Tibial artery (tissue), 4 donors: ENCODE measurements around the gene SLC24A3.

Experiments used
- DNase-seq, 2 donors: peaks; one replicate each; pipeline ENCODE4 v3.0.0-alpha.2; 2019
- H3K27ac ChIP-seq, 2 donors: fragments of 200-600 bp; sonication (generic) in 1 of 2; 1 replicate in 1 of 2; 2 replicates in 1 of 2; pipeline ENCODE4 v1.5.1; 2018 to 2019; ENCODE audit warnings: mild to moderate bottlenecking in 1 of 2
- H3K27me3 ChIP-seq, 2 donors: fragments of 200-600 bp; sonication (generic) in 1 of 2; one replicate each; pipeline versions ENCODE4 v1.5.1 to v1.6.0; 2016 to 2019
- H3K36me3 ChIP-seq, 3 donors: fragments of 200-600 bp; sonication (generic) in 2 of 3; one replicate each; pipeline ENCODE4 v1.5.1; 2016 to 2019; ENCODE audit warnings: mild to moderate bottlenecking in 2 of 3
- H3K4me1 ChIP-seq, 4 donors: fragments of 200-600 bp; sonication (generic) in 2 of 4; 1 replicate in 3 of 4; 2 replicates in 1 of 4; pipeline ENCODE4 v1.5.1; 2016 to 2019
- H3K4me3 ChIP-seq, 2 donors: fragments of 200-600 bp; sonication (generic) in 1 of 2; 1 replicate in 1 of 2; 2 replicates in 1 of 2; pipeline ENCODE4 v1.5.1; 2018 to 2019; ENCODE audit warnings: mild to moderate bottlenecking in 2 of 2
- H3K9me3 ChIP-seq, 3 donors: fragments of 200-600 bp; sonication (generic) in 1 of 3; one replicate each; pipeline ENCODE4 v1.5.1; 2016 to 2019
- intact Hi-C: fragments of 100-400 bp; cut with DNase I; formaldehyde crosslinking; loops from one replicate; pipeline ENCODE4 v1.15.0; 2023; ENCODE audit warnings: low total_unique reads
- TF ChIP-seq, protein P1 (sequence below), 2 experiments: fragments of 200-600 bp in 1 of 2; fragments of 450-650 bp in 1 of 2; IDR thresholded peaks; one replicate each; pipeline ENCODE4 v1.5.1; 2017 to 2019; ENCODE audit warnings: antibody characterized with exemption in 2 of 2, mild to moderate bottlenecking in 1 of 2, moderate library complexity in 1 of 2

SLC24A3 gene

DNA sequence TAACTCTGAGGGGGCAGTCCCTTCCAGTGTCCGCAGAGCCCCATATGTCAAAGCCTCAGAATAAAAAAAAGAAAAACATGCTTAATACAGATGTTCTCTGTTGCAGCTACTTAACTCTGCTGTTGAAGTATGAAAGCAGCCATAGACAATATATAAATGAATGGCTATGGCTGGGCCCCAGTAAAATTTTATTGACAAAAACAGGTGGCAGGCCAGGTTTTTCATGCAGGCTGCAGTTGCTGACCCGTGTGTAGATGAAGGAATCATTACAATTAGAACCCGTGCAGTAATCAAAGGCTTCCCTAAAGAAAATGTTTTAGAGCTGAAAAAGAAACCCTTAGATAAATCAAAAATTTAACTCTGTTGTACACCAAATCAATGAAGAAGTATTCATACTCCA lies 532.7 kb downstream of the SLC24A3 start:
- intact Hi-C loops: no loop called here
- Histone ChIP-seq H3K27me3 (peaks cover 0 to 7% of the 10 kb centered on the region in 2 donors), H3K4me3 (no peak overlapping the region), H3K36me3 (no peaks in the 10 kb centered on the region), H3K27ac (no peak overlapping the region), H3K9me3 (peaks cover 0 to 5% (median 3%) of the 10 kb centered on the region in 3 donors), H3K4me1 (peaks cover 0 to 6% (median 2%) of the 10 kb centered on the region in 4 donors)
- DNase-seq: no peak
- TF ChIP-seq, protein P1, sequence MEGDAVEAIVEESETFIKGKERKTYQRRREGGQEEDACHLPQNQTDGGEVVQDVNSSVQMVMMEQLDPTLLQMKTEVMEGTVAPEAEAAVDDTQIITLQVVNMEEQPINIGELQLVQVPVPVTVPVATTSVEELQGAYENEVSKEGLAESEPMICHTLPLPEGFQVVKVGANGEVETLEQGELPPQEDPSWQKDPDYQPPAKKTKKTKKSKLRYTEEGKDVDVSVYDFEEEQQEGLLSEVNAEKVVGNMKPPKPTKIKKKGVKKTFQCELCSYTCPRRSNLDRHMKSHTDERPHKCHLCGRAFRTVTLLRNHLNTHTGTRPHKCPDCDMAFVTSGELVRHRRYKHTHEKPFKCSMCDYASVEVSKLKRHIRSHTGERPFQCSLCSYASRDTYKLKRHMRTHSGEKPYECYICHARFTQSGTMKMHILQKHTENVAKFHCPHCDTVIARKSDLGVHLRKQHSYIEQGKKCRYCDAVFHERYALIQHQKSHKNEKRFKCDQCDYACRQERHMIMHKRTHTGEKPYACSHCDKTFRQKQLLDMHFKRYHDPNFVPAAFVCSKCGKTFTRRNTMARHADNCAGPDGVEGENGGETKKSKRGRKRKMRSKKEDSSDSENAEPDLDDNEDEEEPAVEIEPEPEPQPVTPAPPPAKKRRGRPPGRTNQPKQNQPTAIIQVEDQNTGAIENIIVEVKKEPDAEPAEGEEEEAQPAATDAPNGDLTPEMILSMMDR (IDR thresholded peaks at IDR 0.05): no peak

DNA sequence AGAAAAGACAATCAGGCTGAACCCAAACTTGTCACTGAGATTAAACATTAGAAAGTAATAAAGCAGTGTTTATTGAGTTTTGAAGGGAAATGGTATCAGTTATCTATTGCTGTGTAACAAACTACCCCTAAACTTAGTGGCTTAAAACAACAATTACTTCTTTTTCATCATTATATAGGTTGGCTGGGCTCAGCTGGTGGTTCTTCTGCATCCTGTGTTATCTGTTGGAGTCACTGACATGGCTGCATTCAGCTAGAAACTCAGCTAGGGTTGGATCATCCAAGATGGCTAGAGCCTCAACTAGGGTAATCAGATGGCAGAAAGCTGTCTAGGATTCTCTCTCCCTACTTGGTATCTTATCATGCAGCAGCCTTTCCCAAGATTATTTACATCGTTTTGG lies 533.1 kb downstream of the SLC24A3 start:
- peaks cover 0 to 7% of the 10 kb centered on the region in 2 donors for H3K27me3 ChIP-seq
- TF ChIP-seq, protein P1 (IDR thresholded peaks at IDR 0.05): no peak
- intact Hi-C loops: no loop called here

DNA sequence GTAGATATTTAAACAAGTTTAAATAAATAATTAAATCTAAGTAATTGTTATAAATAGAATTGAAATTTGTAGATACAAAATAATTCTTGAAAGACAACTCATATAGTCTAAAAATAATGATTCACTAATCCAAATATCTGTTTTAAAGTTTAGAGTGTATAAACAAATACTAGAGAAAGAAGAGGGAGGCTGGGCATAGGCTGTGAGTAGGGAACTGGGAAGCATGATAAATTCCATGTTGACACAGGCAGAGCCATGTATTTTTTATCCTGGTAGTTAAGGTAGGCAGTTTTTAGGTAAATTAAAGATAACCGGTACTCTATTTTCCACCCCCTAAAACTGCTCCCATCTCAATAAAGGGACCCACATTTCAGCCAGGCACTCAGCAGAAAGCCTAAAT lies 534.0 kb downstream of the SLC24A3 start:
- no peak for DNase-seq
- TF ChIP-seq, protein P1 (IDR thresholded peaks at IDR 0.05): no peak
- Histone ChIP-seq H3K27ac (no peak overlapping the region), H3K4me3 (no peak overlapping the region), H3K4me1 (peaks cover 0 to 18% (median 12%) of the 10 kb centered on the region in 4 donors), H3K36me3 (no peaks in the 10 kb centered on the region), H3K9me3 (peaks cover 0 to 5% (median 3%) of the 10 kb centered on the region in 3 donors), H3K27me3 (peaks cover 0 to 7% of the 10 kb centered on the region in 2 donors)
- intact Hi-C loops: no loop called here

More for the DNA sequence above, 533.1 kb downstream of the SLC24A3 start:
- peaks cover 0 to 5% (median 3%) of the 10 kb centered on the region in 3 donors for H3K9me3 ChIP-seq
- no peak for DNase-seq
- no peak overlapping the region for H3K4me3 ChIP-seq
- peaks cover 0 to 11% (median 5%) of the 10 kb centered on the region in 4 donors for H3K4me1 ChIP-seq
- H3K27ac ChIP-seq: no peak overlapping the region
- no peaks in the 10 kb centered on the region for H3K36me3 ChIP-seq

DNA sequence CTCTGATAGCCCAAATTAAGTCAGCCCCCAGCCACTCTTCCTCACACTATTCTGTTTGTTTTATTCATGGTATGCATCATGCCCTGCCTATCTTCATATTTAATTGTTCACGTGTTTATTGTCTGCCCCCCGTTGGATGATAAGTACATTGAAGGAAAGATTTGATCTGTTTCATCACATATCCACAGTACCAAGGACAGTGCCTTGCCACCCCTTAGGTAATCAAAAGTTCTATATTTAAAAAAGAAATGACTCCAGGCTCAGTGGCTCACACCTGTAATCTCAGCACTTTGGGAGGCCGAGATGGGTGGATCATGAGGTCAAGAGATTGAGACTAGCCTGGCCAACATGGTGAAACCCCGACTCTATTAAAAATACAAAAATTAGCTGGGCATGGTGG lies 535.5 kb downstream of the SLC24A3 start:
- intact Hi-C loops: no loop called here
- H3K9me3 ChIP-seq: peaks cover 0 to 5% (median 3%) of the 10 kb centered on the region in 3 donors
- peaks cover 0 to 3% of the 10 kb centered on the region in 2 donors for H3K27me3 ChIP-seq
- peaks cover 0 to 18% (median 13%) of the 10 kb centered on the region in 4 donors for H3K4me1 ChIP-seq
- H3K27ac ChIP-seq: no peak overlapping the region
- no peak for DNase-seq
- no peak overlapping the region for H3K4me3 ChIP-seq
- H3K36me3 ChIP-seq: no peaks in the 10 kb centered on the region
- TF ChIP-seq, protein P1 (IDR thresholded peaks at IDR 0.05): no peak

DNA sequence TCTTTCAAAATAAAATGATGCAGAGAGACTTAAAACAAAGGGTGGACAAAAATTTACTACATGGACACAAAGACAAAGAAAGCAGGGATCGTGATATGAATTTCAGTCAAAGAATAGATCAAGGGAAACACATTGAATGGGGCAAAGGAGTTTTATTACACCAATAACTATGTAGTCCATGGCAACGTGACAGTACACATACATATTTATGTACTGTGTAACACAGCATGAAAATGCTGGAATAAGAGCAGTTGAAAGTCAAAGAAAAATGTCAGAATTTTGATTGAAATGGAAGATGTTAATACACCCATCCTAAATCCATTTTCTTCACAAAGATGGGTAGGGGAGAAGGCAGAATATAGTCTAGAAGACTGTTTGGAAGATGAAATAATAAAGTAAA lies 536.2 kb downstream of the SLC24A3 start:
- intact Hi-C loops: no loop called here
- peaks cover 0 to 5% (median 3%) of the 10 kb centered on the region in 3 donors for H3K9me3 ChIP-seq
- peaks cover 0 to 18% (median 13%) of the 10 kb centered on the region in 4 donors for H3K4me1 ChIP-seq
- no peaks in the 10 kb centered on the region for H3K27me3 ChIP-seq
- no peak overlapping the region for H3K4me3 ChIP-seq
- H3K36me3 ChIP-seq: no peaks in the 10 kb centered on the region
- no peak overlapping the region for H3K27ac ChIP-seq
- DNase-seq: no peak
- TF ChIP-seq, protein P1 (IDR thresholded peaks at IDR 0.05): no peak
